Measurements from ENCODE around the gene SEM1. TPM values are rescaled to one million over a fixed set of nuclear protein-coding genes. Genes with fewer than 3 reads are reported as not detected.

SEM1 gene
- total RNA-seq, 1 donor from 2014 or later: 50.8 TPM

DNA sequence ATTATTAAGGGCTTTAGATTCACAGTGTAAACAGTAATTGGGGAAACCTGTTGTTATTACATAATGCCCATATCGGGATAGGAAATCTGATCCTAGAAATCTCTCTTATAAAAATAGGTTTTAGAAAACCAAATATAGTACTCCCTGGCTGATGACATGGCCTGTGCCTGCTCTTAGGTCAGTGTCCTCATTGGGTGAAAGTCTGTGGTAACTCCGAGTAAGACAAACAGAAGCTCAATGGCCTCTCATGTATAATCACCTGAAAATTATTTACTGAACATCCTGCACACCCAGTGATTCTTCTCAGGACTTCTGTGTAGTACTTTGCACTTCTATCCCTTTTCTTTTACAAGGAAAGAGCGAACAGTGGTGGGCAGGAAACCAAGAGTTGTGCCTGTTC is 37.8 kb downstream of the SEM1 start:
- FAIRE-seq (no peak), DNase-seq (ENCODE audit: low read depth) (no peak)
- Histone ChIP-seq H3K4me2 (ENCODE audit: low read length) (no peak overlapping the region), H3K9me3 (ENCODE audit: insufficient read depth, low read depth, low read length) (no peaks in the 10 kb centered on the region), H3K4me1 (ENCODE audit: insufficient read depth, low read length) (no peaks in the 10 kb centered on the region), H3K9ac (ENCODE audit: low read length) (no peak overlapping the region), H3K4me3 (ENCODE audit: insufficient read depth, low read depth, low read length) (no peak overlapping the region), H2AFZ (ENCODE audit: low read depth, low read length) (no peak overlapping the region), H3K36me3 (ENCODE audit: insufficient read depth, low read length) (no peaks in the 10 kb centered on the region), H3K79me2 (ENCODE audit: insufficient read depth, low read length) (no peaks in the 10 kb centered on the region), H3K27me3 (ENCODE audit: insufficient read depth, low read length) (no peaks in the 10 kb centered on the region), H4K20me1 (ENCODE audit: insufficient read depth, low read length) (no peaks in the 10 kb centered on the region), H3K27ac (ENCODE audit: low read depth, low read length) (no peak overlapping the region)
- Mint-ChIP-seq H3K4me1 (ENCODE audit: low read depth, unreplicated experiment) (peaks cover 4% of the 10 kb centered on the region), H3K4me3 (ENCODE audit: unreplicated experiment) (no peak overlapping the region), H3K27ac (ENCODE audit: unreplicated experiment) (no peak overlapping the region), H3K9me3 (ENCODE audit: unreplicated experiment) (no peaks in the 10 kb centered on the region), H3K36me3 (ENCODE audit: low read depth, unreplicated experiment) (peaks cover 2% of the 10 kb centered on the region), H3K27me3 (ENCODE audit: low read depth, unreplicated experiment) (no peaks in the 10 kb centered on the region)
- TF ChIP-seq, protein P1, sequence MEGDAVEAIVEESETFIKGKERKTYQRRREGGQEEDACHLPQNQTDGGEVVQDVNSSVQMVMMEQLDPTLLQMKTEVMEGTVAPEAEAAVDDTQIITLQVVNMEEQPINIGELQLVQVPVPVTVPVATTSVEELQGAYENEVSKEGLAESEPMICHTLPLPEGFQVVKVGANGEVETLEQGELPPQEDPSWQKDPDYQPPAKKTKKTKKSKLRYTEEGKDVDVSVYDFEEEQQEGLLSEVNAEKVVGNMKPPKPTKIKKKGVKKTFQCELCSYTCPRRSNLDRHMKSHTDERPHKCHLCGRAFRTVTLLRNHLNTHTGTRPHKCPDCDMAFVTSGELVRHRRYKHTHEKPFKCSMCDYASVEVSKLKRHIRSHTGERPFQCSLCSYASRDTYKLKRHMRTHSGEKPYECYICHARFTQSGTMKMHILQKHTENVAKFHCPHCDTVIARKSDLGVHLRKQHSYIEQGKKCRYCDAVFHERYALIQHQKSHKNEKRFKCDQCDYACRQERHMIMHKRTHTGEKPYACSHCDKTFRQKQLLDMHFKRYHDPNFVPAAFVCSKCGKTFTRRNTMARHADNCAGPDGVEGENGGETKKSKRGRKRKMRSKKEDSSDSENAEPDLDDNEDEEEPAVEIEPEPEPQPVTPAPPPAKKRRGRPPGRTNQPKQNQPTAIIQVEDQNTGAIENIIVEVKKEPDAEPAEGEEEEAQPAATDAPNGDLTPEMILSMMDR (IDR thresholded peaks at IDR 0.05; ENCODE audit: insufficient read depth, low read depth, low read length): no peak
- no peak for TF ChIP-seq EZH2 (IDR thresholded peaks at IDR 0.05; ENCODE audit: insufficient read depth, low read length)

- no peaks in the 10 kb centered on the region for H3K4me1 ChIP-seq (ENCODE audit: insufficient read depth, low read length)
- H3K79me2 ChIP-seq (ENCODE audit: insufficient read depth, low read length): no peaks in the 10 kb centered on the region
- H3K4me2 ChIP-seq (ENCODE audit: low read length): no peak overlapping the region
- no peaks in the 10 kb centered on the region for H3K36me3 ChIP-seq (ENCODE audit: insufficient read depth, low read length)
- Mint-ChIP-seq H3K9me3 (ENCODE audit: unreplicated experiment) (no peaks in the 10 kb centered on the region), H3K4me1 (ENCODE audit: low read depth, unreplicated experiment) (peaks cover 4% of the 10 kb centered on the region), H3K27ac (ENCODE audit: unreplicated experiment) (no peak overlapping the region), H3K36me3 (ENCODE audit: low read depth, unreplicated experiment) (peaks cover 2% of the 10 kb centered on the region), H3K4me3 (ENCODE audit: unreplicated experiment) (no peak overlapping the region), H3K27me3 (ENCODE audit: low read depth, unreplicated experiment) (no peaks in the 10 kb centered on the region)
- H3K27ac ChIP-seq (ENCODE audit: low read depth, low read length): no peak overlapping the region
- no peaks in the 10 kb centered on the region for H3K9me3 ChIP-seq (ENCODE audit: insufficient read depth, low read depth, low read length)
- no peak overlapping the region for H2AFZ ChIP-seq (ENCODE audit: low read depth, low read length)
- DNase-seq (ENCODE audit: low read depth) (no peak), FAIRE-seq (peak; percentile 5)
- H3K4me3 ChIP-seq (ENCODE audit: insufficient read depth, low read depth, low read length): no peak overlapping the region
- H4K20me1 ChIP-seq (ENCODE audit: insufficient read depth, low read length): no peaks in the 10 kb centered on the region
- TF ChIP-seq EZH2 (IDR thresholded peaks at IDR 0.05; ENCODE audit: insufficient read depth, low read length): no peak
- TF ChIP-seq, protein P1 (IDR thresholded peaks at IDR 0.05; ENCODE audit: insufficient read depth, low read depth, low read length): no peak
- no peaks in the 10 kb centered on the region for H3K27me3 ChIP-seq (ENCODE audit: insufficient read depth, low read length)
- H3K9ac ChIP-seq (ENCODE audit: low read length): no peak overlapping the region
These were observed 39.0 kb downstream of the SEM1 start for GRCh38 chr7:96670338-96671289.

DNA sequence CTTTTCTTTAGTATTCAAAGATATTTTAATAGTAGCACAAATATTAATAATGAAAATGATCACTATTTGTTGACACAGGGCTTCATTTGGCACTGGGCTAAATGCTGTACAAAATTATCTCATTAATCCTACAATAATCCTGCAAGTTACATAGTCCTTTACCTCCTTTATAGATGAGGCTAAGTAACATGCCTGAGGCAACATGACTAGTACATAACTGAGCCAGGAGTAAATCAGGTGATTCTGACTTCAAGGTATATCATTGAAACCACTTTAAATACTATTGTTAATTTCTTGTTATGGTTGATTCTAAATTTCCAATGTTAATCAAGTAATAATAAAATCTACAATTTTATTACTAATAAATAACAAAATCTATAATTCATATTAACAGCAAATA is 39.8 kb downstream of the SEM1 start:
- TF ChIP-seq, protein P1 (IDR thresholded peaks at IDR 0.05; ENCODE audit: insufficient read depth, low read depth, low read length): no peak
- no peak for TF ChIP-seq EZH2 (IDR thresholded peaks at IDR 0.05; ENCODE audit: insufficient read depth, low read length)
- FAIRE-seq: no peak

More for the DNA sequence above, 39.8 kb downstream of the SEM1 start:
- Mint-ChIP-seq H3K36me3 (ENCODE audit: low read depth, unreplicated experiment) (peaks cover 2% of the 10 kb centered on the region), H3K9me3 (ENCODE audit: unreplicated experiment) (no peaks in the 10 kb centered on the region), H3K27me3 (ENCODE audit: low read depth, unreplicated experiment) (no peaks in the 10 kb centered on the region), H3K27ac (ENCODE audit: unreplicated experiment) (no peak overlapping the region), H3K4me1 (ENCODE audit: low read depth, unreplicated experiment) (peaks cover 4% of the 10 kb centered on the region), H3K4me3 (ENCODE audit: unreplicated experiment) (no peak overlapping the region)
- Histone ChIP-seq H3K27ac (ENCODE audit: low read depth, low read length) (no peak overlapping the region), H3K79me2 (ENCODE audit: insufficient read depth, low read length) (no peaks in the 10 kb centered on the region), H3K4me2 (ENCODE audit: low read length) (no peak overlapping the region), H3K4me1 (ENCODE audit: insufficient read depth, low read length) (no peaks in the 10 kb centered on the region), H3K27me3 (ENCODE audit: insufficient read depth, low read length) (no peaks in the 10 kb centered on the region), H3K9me3 (ENCODE audit: insufficient read depth, low read depth, low read length) (no peaks in the 10 kb centered on the region), H3K36me3 (ENCODE audit: insufficient read depth, low read length) (no peaks in the 10 kb centered on the region), H2AFZ (ENCODE audit: low read depth, low read length) (no peak overlapping the region), H3K4me3 (ENCODE audit: insufficient read depth, low read depth, low read length) (no peak overlapping the region), H3K9ac (ENCODE audit: low read length) (no peak overlapping the region), H4K20me1 (ENCODE audit: insufficient read depth, low read length) (no peaks in the 10 kb centered on the region)
- no peak for DNase-seq (ENCODE audit: low read depth)
